GM21390 (cell line): ENCODE data around the gene CREB5.
A peak's percentile ranks its signal among the peaks of the same experiment; 100 is the strongest.
"Not testable (repeated sequence)": the region's sequence is repeated elsewhere in the genome, so short reads cannot be mapped to it uniquely, and the experiment has no call there.

Experiments
- ATAC-seq: cut with Tn5 transposase; IDR thresholded peaks from one replicate; pipeline ENCODE4 v1.9.1; 2021; ENCODE audit not compliant: unreplicated experiment

Gene CREB5

DNA sequence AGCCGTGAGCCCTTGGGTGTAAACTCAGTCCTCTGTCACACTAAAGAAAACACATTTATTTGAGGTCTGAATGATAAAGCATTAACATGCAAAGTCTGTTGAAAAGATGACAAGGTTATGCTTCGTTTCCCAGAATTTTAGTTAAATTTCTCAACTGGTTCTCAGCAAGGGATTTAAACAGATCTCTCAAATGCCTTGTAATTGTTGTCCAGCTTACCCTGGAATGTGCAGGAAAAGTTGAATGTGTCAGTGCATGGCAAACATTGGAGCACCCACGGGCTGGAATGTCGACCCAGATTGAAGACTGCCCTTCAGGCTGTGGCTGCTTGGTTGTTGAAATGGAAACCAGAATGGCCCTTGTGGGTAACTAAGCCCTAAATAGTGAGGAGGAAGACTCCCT lies 354.0 kb downstream of the CREB5 start:
- ATAC-seq = no peak

GRCh38 chr7:28767356-28767755 lies 355.0 kb downstream of the CREB5 start:
- no peak for ATAC-seq

DNA sequence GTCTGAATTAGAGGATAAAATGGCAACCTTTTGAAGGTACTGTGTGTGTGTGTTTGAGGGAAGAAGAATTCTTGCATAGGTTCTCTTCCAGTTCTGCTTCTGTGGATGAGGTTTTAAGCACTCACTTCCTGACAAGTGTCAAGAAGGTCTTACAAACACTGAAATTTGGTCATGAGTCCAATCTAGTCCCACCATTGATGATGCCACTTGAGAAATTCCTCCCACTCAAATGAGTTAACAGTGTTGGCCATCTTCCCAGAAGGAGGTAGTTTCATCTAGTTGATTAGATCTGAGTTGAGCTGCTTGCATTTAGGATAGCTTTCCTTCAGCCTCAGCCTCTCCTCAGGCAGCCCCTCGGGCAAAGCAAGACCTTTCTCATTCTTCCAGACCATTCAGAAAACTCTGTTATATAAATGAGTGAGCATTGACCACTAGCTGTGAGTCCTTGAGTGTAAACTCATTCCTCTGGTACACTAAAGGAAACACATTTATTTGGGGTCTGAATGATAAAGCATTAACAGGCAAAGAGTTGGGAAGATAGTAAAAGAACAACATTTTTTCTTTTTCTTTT lies 356.3 kb downstream of the CREB5 start:
- ATAC-seq = no peak

DNA sequence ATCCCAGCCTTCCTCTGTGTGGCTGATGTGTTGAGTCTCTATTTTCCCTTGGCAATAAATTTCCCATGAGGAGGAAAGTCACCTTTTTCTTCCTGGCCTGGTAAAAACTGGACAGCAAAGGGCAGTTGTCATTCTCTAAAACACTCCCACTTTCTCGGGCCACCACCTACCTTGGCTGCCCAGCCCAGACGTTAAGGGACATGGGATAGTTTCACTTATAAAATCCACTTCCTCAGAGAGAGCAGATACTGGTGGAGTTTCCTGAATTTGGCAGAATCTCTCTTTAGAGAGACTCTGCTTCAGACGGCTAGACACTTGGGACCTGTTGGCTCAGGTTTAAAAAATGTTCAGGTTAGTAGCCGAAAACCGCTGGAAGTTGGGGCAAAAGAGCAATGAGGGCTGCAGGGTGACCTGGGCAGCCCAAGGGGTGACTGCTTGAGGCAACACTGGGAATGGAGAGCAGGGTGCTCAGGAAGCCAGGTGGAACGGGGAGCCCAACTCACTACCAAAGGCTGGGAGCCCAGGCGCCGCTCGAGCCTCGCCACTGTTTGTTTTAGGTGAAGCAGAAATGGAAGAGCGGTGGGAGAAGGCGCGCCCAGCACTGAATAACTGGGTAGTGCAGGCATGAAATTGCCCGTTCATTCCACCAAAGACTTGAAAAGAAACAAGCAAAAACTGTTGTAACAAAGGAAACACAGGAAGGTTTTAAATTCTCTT lies 359.7 kb downstream of the CREB5 start:
- no peak for ATAC-seq

DNA sequence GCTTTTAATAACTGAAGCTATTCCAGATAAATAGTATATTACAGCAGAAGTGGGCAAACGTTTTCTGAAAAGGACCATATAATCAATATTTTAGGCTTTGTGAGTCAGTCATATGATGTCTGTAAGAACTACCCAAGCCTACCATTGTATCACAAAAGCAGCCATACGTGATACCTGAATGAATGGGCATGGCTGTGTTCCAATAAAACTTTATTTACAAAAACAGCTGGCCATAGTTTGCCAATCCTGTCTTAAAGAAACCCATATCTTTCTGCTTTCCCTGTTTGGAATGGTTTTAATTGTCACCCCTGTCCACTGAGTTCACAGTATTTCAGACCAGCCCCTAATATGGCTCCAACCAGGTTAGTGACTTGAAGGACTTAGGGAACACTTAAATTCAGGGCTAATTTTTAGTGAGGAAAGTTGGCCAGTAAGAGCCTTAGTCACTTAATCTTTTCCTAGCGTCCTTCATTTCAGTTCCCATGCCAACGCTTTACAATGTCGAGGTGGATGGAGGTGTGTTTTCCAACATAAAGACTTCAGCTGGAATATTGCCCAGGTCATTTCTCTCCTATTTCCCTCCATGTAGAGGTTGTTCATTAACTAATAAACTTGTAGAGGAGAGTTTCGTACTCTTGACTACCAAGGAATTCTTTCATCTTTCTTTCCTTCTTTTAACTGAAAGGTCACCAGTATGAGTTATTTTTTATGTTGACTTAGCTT lies 361.3 kb downstream of the CREB5 start:
- no peak for ATAC-seq

- no peak for ATAC-seq
Observed at GRCh38 chr7:28774261-28774988, 362.1 kb downstream of the CREB5 start.

- no peak for ATAC-seq
Observed at GRCh38 chr7:28776463-28777157, 364.3 kb downstream of the CREB5 start.

DNA sequence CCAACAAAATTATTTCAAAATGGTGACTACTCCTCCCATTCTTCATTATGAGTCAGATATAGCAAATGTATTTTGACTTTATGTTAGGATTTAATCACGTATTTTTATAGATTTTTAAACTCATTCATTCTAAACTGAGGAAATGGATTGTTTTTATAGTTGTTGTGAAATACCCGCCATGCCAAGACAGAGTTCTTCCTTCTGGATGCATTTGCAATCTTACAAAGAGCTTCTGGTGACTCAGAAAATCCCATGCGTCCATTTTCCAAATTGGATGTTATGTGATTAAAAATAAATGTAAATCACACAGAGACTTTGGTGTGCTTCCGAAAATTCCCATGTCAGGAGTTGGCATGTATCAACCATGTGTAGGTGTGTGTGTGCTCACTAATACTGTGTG lies 366.5 kb downstream of the CREB5 start:
- no peak for ATAC-seq

GRCh38 chr7:28779954-28780353 lies 367.6 kb downstream of the CREB5 start:
- no peak for ATAC-seq

DNA sequence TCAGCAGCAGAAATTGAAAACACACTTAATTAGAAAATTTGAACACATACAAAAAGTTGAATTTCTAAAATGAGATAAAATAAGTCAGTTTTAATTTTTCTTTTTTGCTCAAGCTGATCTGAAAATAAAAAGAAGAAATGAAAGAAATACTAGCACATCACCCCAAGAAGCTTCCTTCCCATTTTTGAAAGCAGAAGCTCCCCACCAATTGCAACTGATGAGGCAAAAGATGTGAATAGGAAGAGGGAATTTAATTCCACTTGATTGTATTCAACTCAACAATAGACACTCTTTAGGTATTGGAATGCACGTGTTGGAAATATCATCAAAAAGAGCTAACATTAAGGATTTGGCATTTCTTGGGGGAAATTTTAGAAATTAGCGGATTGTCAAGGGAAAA lies 370.0 kb downstream of the CREB5 start:
- no peak for ATAC-seq

DNA sequence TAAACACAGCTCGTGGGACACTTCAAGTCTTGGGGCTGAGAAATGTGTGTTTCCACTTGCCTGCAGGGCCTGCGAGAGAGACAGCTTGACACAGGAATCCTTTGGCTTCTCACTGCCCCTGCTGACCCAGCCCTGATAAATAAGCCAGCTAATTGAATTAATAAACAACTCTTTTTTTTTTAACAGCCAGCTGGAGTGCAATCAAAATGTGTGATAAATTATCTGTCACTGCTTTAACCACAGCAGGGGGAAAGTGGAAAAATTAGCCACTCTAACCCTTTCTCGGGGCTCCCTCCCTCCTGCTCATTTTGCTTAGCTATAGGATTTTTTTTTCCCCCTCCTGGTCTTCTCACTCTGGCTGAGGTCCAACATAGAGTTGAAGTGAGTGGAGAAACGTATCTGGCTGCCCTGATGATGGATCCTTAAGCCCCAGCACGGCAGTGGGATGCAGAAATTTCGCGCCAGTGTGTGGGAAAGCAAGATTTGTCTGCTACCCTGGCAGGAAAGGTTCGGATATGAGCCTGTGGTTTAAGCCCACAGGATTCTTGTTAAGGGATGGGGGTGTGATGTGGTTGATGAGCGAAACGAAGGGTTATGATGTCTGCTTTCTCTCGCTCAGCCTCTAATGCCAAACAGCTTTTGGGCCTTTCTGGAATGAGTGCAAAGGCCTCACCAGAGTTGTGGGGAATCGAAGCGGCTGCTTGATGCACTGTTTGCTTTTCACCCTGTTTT lies 372.0 kb downstream of the CREB5 start:
- ATAC-seq = no peak

DNA sequence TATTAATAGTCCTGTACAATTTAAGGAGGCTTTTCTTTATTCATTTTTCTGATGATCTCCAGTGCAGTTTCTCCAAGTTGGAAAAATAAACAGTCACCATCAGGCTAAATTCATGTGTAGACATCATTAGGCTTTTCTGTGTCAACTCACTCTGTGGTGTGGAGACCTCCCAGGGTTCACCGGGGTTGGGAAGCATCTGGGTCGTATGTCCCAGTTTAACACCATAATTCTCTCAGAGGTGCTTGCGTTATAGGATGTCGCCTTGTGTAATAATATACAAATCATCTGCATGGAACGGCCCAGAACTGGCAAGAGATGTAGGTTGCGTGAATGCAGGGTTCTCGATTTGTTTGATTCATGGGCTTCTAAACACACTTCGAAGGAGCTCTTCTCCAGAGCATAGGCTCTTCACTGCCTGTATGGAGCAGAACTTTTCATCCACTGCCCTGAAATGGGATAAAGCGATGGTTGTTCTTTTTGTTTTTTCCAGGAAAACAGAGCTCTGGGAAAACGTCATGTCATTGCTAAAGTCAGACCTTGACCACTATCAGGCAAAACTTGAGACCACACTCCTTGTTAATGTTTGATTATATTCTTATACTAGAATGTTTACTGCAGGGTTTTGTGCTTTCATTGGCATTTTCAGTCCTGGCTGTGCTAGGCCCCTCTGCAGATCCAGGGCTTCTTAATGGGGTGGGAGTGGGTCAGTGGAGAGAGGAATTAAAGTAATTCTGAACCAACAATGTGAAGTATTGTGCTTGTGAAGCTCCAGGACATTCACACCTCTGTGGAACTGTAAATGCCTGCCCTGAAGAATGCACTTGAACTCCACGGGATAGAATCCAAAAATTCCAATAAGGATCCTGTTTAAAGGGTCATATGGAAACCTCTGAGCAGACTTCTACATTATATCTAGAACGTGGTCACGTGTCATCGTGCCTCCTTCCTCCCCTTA lies 373.0 kb downstream of the CREB5 start:
- no peak for ATAC-seq

DNA sequence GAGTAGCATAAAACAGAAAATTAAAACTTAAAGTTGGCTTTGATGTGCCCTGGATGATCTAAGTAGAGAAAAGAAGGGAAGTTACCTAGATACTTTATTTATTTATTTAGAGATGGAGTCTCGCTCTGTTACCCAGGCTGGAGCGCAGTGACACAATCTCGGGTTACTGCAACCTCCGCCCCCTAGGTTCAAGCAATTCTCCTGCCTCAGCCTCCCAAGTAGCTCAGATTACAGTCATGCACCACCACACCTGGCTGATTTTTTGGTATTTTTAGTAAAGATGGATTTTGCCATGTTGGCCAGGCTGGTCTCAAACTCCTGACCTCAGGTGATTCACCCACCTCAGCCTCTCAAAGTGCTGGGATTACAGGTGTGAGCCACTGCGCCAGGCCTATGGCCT lies 373.8 kb downstream of the CREB5 start:
- not testable (repeated sequence) for ATAC-seq

DNA sequence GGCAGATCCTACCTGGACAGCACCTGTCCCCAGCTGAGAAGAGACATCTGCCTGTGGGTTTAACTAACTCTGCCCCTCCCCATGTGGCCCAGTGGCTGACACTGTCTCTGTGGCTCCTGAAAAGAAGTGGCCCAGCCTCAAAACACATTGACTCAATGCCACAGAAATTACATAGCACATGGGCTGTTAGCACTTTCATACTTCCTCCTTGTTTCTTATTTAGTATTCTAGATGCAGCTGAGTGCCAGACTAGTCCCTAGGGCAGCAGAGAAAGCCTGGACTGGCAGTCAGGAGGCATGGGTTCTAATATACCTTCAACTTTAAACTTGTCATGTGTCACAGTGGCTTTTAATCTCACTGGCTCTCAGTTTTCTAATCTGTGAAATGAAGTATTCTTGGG lies 374.8 kb downstream of the CREB5 start:
- ATAC-seq = no peak

DNA sequence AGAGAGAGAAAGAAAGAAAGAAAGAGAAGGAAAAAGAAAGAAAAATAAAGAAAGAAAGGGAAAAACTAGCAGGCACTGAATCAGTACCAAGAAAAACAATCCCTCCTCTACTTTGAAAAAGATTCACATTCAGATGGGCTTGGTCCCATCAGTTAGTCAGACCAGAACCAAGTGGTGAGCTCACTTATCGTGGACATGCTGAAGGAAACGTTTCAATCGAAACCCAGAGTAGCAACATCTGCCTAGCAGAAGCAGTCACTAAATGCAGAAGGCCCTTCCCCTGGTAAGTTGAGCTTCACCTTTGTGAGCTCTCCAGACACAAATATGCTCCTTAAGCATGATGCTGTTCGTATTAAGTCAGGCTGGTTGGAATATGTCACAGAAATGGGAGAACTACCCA lies 378.1 kb downstream of the CREB5 start:
- no peak for ATAC-seq

GRCh38 chr7:28792858-28793257 lies 380.5 kb downstream of the CREB5 start:
- ATAC-seq = peak; percentile 65

DNA sequence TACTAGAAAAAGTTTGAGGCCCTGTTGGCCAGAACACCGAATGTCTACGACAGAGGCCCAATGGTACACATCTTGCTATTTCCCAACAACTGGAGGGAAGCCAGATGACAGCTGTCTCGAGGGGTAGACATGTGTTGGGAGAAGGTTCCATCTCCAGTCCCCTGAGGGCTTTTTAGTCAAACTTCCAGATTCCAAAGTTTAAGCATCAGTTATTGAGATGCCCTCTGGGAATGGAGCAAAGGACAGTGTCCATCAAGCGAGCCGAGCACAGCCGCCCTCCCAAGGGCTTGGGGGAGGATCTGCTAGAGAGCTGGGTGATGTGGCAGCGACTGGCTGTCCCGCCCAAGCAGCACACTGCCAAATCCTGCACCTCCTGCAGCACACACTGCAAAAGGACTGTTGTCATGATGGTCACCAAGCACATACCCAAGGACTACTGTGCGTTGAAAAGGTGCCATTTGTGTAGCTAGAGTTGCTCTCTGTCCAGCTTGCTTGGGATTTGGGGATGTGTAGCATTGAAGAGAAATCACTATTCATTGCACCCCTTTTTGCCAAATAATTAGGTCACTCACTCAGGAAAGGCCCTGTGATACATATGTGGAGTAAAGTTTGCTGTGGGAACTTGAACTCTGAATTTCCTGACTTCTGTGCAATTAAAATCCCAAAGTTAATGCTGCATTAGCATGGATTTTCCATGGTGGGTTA lies 381.2 kb downstream of the CREB5 start:
- no peak for ATAC-seq

DNA sequence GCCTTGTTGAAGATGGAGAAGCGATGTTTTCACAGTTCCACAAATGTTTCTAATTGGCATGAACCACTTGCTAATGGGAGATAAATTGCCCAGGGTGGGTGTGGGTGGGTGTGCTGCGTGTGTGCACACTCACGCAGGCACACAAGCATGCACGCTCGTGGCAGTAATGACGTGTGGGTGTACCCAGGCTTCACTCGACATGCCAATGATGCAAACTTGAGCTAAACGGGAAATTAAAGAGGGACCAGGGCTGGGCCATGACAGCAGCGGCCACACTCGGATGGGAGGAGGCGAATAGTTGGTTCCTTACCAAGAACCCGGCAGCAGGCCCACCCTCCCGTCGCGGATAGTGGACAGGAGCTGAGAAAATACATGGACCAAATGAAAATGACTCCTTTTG lies 386.0 kb downstream of the CREB5 start:
- no peak for ATAC-seq

DNA sequence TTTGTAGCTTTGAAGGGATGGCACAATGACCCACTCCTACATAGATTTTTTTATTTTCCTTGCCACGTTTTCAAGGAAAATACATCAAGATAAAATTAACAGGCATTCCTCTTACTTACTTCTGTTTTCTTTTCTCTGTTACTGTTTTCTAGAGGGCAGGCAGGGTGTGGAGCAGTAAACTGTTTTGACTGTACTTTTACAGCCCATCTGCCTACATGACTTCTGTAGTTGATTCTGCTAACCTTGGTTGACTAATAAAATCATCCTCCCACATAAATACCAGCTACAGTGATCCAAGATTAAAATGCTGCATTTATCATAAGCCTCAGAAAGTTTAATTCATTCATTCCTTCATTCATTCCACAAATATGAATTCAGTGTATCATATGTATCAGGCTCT lies 387.3 kb downstream of the CREB5 start:
- ATAC-seq = no peak
